PC-9 (cell line): ENCODE measurements around the gene MYO6. TPM values are rescaled to one million over a fixed set of nuclear protein-coding genes. Genes with fewer than 3 reads are reported as not detected.
A peak's percentile ranks its signal among the peaks of the same experiment; 100 is the strongest.

ENCODE experiments used
- BruUV-seq: library from RNA; stranded (reverse); fragments of 400-500 nt; replicated peaks from 2 replicates; lab custom pipeline; 2021; lab: Mats Ljungman, UMichigan
- CTCF ChIA-PET: fragments of 300-600 bp; sonication (Branson Sonifier 250); formaldehyde crosslinking; loops from one replicate; lab custom pipeline; 2022; ENCODE audit warnings: antibody characterized with exemption; lab: Charles Lee
- POLR2A ChIA-PET: fragments of 300-600 bp; sonication (Branson Sonifier 250); formaldehyde crosslinking; loops from one replicate; lab custom pipeline; 2022; ENCODE audit warnings: antibody characterized with exemption; ENCODE audit not compliant: unreplicated experiment; lab: Charles Lee
- DNase-seq, 2 experiments: peaks; one replicate each; pipeline versions ENCODE4 v3.0.0 to v3.0.0-alpha.2; 2015 to 2022; ENCODE audit warnings: mixed read lengths in 1 of 2
- H2AFZ ChIP-seq: fragments of 200-600 bp; sonication (generic); 2 replicates; pipeline ENCODE4 v1.8.1; 2017; ENCODE audit warnings: antibody characterized with exemption
- H3F3A ChIP-seq: fragments of 200-600 bp; sonication (generic); 2 replicates; pipeline ENCODE4 v1.8.1; 2017; ENCODE audit warnings: antibody characterized with exemption, mild to moderate bottlenecking, low read depth; ENCODE audit not compliant: insufficient read depth
- H3K27ac ChIP-seq: fragments of 200-600 bp; sonication (generic); 2 replicates; pipeline ENCODE4 v1.6.1; 2016; ENCODE audit warnings: mixed run types
- H3K27me3 ChIP-seq: fragments of 200-600 bp; sonication (generic); 2 replicates; pipeline ENCODE4 v1.6.1; 2016; ENCODE audit warnings: low read depth, mixed run types; ENCODE audit not compliant: insufficient read depth
- H3K36me3 ChIP-seq: fragments of 200-600 bp; sonication (generic); 2 replicates; pipeline ENCODE4 v1.6.1; 2016; ENCODE audit warnings: low read depth, mixed run types
- H3K4me1 ChIP-seq: fragments of 200-600 bp; sonication (generic); replicated peaks from 2 replicates; pipeline ENCODE4 v1.6.1; 2016; ENCODE audit warnings: mixed run types; ENCODE audit not compliant: insufficient read depth
- H3K4me2 ChIP-seq: fragments of 200-600 bp; sonication (generic); 2 replicates; pipeline ENCODE4 v1.6.1; 2017; ENCODE audit warnings: mixed run types
- H3K4me3 ChIP-seq: fragments of 200-600 bp; sonication (generic); 2 replicates; pipeline ENCODE4 v1.6.1; 2016; ENCODE audit warnings: mixed run types
- H3K79me2 ChIP-seq: fragments of 200-600 bp; sonication (generic); 2 replicates; pipeline ENCODE4 v1.6.1; 2017; ENCODE audit warnings: low read depth, mixed run types
- H3K9me2 ChIP-seq: fragments of 200-600 bp; sonication (generic); 2 replicates; pipeline ENCODE4 v1.8.1; 2017; ENCODE audit warnings: mild to moderate bottlenecking; ENCODE audit not compliant: insufficient read depth
- H3K9me3 ChIP-seq: fragments of 200-600 bp; sonication (generic); 2 replicates; pipeline ENCODE4 v1.8.1; 2016; ENCODE audit warnings: low read depth; ENCODE audit not compliant: insufficient read depth
- H4K20me1 ChIP-seq: fragments of 200-600 bp; sonication (generic); 2 replicates; pipeline ENCODE4 v1.8.1; 2017; ENCODE audit not compliant: insufficient read depth
- EZH2 ChIP-seq: fragments of 200-600 bp; sonication (generic); IDR thresholded peaks from 2 replicates; pipeline ENCODE4 v1.8.0; 2017; ENCODE audit warnings: antibody characterized with exemption, low read depth
- intact Hi-C: fragments of 100-400 bp; cut with micrococcal nuclease; formaldehyde crosslinking; loops from one replicate; pipeline ENCODE4 v1.10.0; 2022; ENCODE audit not compliant: unreplicated experiment
- total RNA-seq: library from RNA; stranded (reverse); gene quantifications from 2 replicates; pipeline ENCODE4 v1.2.3, GENCODE V29; 2021
- TF ChIP-seq, protein P1 (sequence below): fragments of 200-600 bp; sonication (generic); conservative IDR thresholded peaks from 2 replicates; pipeline ENCODE4 v1.6.1; 2017; ENCODE audit warnings: mixed run types, antibody characterized with exemption, mild to moderate bottlenecking, moderate library complexity

The MYO6 gene
- total RNA-seq, 1 experiment from 2014 or later = 93.0 TPM

DNA sequence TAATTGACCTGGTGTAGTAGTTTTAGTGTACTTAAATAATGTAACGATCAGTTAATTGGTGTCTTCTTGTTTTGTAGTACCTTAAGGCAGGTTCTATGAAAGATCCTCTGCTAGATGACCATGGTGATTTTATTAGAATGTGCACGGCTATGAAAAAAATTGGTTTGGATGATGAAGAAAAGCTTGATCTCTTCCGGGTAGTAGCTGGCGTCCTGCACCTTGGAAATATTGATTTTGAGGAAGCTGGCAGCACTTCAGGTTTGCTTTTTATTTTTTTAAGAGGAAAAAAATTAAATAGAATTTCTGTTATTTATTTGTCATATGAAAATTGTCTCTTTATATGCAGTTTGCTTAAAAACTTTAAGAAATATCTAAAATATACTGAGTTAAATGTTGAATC, 99.2 kb downstream of the MYO6 start:
- H3K4me1 ChIP-seq = peaks cover 51% of the 10 kb centered on the region
- no peaks in the 10 kb centered on the region for H3K79me2 ChIP-seq
- ChIA-PET CTCF (no interaction called here), POLR2A (no interaction called here)
- H4K20me1 ChIP-seq = no peaks in the 10 kb centered on the region
- H3F3A ChIP-seq = peaks cover 48% of the 10 kb centered on the region
- BruUV-seq = no TSS peak
- H3K27ac ChIP-seq = peak overlapping the region; percentile 81
- H3K27me3 ChIP-seq = no peaks in the 10 kb centered on the region
- TF ChIP-seq, protein P1, sequence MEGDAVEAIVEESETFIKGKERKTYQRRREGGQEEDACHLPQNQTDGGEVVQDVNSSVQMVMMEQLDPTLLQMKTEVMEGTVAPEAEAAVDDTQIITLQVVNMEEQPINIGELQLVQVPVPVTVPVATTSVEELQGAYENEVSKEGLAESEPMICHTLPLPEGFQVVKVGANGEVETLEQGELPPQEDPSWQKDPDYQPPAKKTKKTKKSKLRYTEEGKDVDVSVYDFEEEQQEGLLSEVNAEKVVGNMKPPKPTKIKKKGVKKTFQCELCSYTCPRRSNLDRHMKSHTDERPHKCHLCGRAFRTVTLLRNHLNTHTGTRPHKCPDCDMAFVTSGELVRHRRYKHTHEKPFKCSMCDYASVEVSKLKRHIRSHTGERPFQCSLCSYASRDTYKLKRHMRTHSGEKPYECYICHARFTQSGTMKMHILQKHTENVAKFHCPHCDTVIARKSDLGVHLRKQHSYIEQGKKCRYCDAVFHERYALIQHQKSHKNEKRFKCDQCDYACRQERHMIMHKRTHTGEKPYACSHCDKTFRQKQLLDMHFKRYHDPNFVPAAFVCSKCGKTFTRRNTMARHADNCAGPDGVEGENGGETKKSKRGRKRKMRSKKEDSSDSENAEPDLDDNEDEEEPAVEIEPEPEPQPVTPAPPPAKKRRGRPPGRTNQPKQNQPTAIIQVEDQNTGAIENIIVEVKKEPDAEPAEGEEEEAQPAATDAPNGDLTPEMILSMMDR = no peak
- no peak for TF ChIP-seq EZH2
- H3K4me2 ChIP-seq = peak overlapping the region; percentile 84
- 0 out of 2 replicates have a peak, but pooled peaks cover 9% of the 10 kb centered on the region for H3K36me3 ChIP-seq
- H3K9me2 ChIP-seq = no peaks in the 10 kb centered on the region
- no peaks in the 10 kb centered on the region for H3K9me3 ChIP-seq
- H3K4me3 ChIP-seq = no peak overlapping the region
- intact Hi-C loops = no loop called here
- DNase-seq = no peak
- H2AFZ ChIP-seq = no peak overlapping the region

DNA sequence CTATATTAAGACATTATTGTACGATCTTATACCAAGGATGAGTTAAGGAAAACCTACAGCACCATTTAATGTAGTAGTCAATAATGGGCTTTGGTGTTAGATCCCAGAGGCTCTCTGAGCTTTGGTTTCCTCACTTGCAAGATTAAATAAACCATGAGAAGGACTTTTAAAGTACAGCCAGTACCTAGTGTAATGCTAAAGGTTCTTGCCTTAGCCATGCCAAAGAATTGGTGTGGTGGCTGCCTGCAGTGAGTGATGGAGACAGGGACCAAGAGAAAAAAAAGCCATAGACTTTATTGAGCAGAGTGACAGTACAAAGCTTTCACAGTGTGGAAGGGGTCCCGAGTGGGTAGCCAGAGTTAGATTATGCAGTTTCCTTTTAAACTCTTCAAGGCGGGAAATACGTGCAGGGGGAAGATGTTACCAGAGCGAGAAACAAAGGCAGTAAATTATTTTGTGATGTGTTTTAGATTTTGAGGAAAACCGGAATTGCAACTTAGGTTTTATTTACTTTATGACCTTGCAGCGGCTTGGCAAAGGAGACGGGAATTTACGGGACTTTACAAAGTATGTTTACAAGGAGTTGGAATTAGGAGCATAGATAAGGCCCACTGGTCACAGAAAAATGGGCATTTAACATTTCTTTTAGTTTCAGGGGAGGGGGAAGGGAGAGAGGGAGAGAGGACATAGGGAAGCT, 100.4 kb downstream of the MYO6 start:
- Histone ChIP-seq H3K9me2 (no peaks in the 10 kb centered on the region), H3K4me1 (peaks cover 52% of the 10 kb centered on the region), H3K36me3 (0 out of 2 replicates have a peak, but pooled peaks cover 9% of the 10 kb centered on the region), H4K20me1 (no peaks in the 10 kb centered on the region), H3K4me3 (peak overlapping the region; percentile 41; the same call in 1 of the 2 replicates), H3K27me3 (no peaks in the 10 kb centered on the region), H3K79me2 (no peaks in the 10 kb centered on the region), H2AFZ (no peak overlapping the region), H3K4me2 (peak overlapping the region; percentile 84), H3F3A (peaks cover 46% of the 10 kb centered on the region), H3K9me3 (no peaks in the 10 kb centered on the region), H3K27ac (peak overlapping the region; percentile 81)
- POLR2A ChIA-PET = interaction anchor here (0.6 kb wide), 1 partner anchor 162 kb away, joined by 3 read pairs; no protein-coding TSS in a partner anchor
- CTCF ChIA-PET = no interaction called here
- TF ChIP-seq, protein P1 = no peak
- no peak for TF ChIP-seq EZH2
- DNase-seq = peak; percentile 38 to 77
- no TSS peak for BruUV-seq
- intact Hi-C loops = loop anchor here (5.0 kb wide), 1 partner anchor 97 kb away; no protein-coding TSS in a partner anchor

DNA sequence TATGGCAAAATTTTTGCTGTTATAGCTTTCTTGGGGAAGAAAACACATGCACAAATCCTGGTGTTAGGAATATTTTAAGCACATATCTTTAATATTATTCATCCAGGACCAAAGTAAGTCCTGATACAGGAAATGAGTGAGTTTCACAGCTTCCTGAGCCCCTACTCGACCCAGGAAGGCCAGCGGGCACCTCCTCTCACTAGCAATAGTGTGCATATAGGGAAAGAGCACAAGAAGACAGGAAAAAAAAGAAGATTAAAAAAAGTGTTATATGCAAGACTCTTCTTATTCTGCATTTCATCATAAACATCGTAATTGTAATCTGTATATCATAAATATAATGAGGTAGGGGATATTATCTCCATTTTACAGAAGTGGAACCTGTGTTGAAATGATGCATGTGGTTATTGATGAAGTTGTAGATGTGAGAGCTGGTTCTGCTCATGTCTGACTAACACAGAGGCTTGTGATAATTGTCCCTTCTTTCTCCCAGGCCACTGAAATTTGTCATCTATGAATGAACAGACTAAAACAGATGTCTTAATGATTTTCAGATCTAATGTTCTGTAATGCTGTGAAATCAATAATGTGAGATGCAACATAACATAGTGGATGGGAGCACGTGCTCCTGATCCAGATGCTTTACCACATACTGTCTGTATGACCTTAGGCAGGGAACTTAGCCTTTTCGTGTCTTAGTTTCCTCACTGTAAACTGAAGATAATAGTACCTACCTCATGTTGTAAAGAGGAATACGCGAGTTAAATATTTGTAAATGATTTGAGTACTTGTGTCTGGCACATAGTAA, 101.2 kb downstream of the MYO6 start:
- peak overlapping the region; percentile 81 for H3K27ac ChIP-seq
- peaks cover 46% of the 10 kb centered on the region for H3F3A ChIP-seq
- no peaks in the 10 kb centered on the region for H3K79me2 ChIP-seq
- no peak overlapping the region for H2AFZ ChIP-seq
- intact Hi-C loops = loop anchor here (5.0 kb wide), 1 partner anchor 98 kb away; no protein-coding TSS in a partner anchor
- peaks cover 52% of the 10 kb centered on the region for H3K4me1 ChIP-seq
- no peaks in the 10 kb centered on the region for H3K9me3 ChIP-seq
- POLR2A ChIA-PET = interaction anchor here (0.6 kb wide), 1 partner anchor 163 kb away, joined by 3 read pairs; no protein-coding TSS in a partner anchor
- BruUV-seq = no TSS peak
- H3K9me2 ChIP-seq = no peaks in the 10 kb centered on the region
- DNase-seq = peak; percentile 24 to 56
- H3K27me3 ChIP-seq = no peaks in the 10 kb centered on the region
- H3K4me2 ChIP-seq = peak overlapping the region; percentile 84
- CTCF ChIA-PET = no interaction called here
- TF ChIP-seq, protein P1 = no peak
- TF ChIP-seq EZH2 = no peak
- no peaks in the 10 kb centered on the region; the same call in 1 of the 2 replicates for H4K20me1 ChIP-seq
- 0 out of 2 replicates have a peak, but pooled peaks cover 9% of the 10 kb centered on the region for H3K36me3 ChIP-seq
- peak overlapping the region; percentile 41; the same call in 1 of the 2 replicates for H3K4me3 ChIP-seq
